ENCODE measurements around the gene ZC3HAV1. TPM values are rescaled to one million over a fixed set of nuclear protein-coding genes. Genes with fewer than 3 reads are reported as not detected.
"Not testable (repeated sequence)": the region's sequence is repeated elsewhere in the genome, so short reads cannot be mapped to it uniquely, and the experiment has no call there.

ZC3HAV1 gene
- total and polyA plus RNA-seq, 10 donors = 12.7 to 82.4 (median 61.7) TPM

GRCh38 chr7:139079861-139080260, 29.7 kb downstream of the ZC3HAV1 start:
- no peaks in the 10 kb centered on the region for H3K27me3 ChIP-seq (replicated peaks in 1 of 7)
- no peak overlapping the region for H3K4me3 ChIP-seq
- no peaks in the 10 kb centered on the region for H3K9me3 ChIP-seq
- peak overlapping the region in 5 of 8 donors; percentile 2 to 55 (median 51) for H3K27ac ChIP-seq
- 94 to 96% (median 95%) methylated on average over 15 of the region's 15 CpGs for WGBS, 5 donors
- TF ChIP-seq CTCF (IDR thresholded peaks at IDR 0.05 in 8 of 11, conservative IDR thresholded peaks at IDR 0.05 in 3 of 11) (no peak), POLR2AphosphoS5 (IDR thresholded peaks at IDR 0.05) (peak; percentile 44 to 73 (median 44))
- DNase-seq = no peak
- intact Hi-C loops (cut with DNase I; ENCODE audit: low total_unique reads) = loop anchor here (10.0 kb wide), 1 partner anchor 45 kb away; no protein-coding TSS in a partner anchor
- H3K4me1 ChIP-seq = peaks cover under 1 to 81% (median 47%) of the 10 kb centered on the region in 6 donors
- H3K36me3 ChIP-seq = peaks cover 0 to 100% (median 93%) of the 10 kb centered on the region in 6 donors

GRCh38 chr7:139078911-139079310, 30.6 kb downstream of the ZC3HAV1 start:
- WGBS, 5 donors = 23 to 58% (median 50%) methylated on average over 1 of the region's 1 CpG
- DNase-seq = no peak
- peaks cover 5 to 81% (median 49%) of the 10 kb centered on the region in 6 donors for H3K4me1 ChIP-seq
- H3K27ac ChIP-seq = peak overlapping the region in 4 of 8 donors; percentile 22 to 53 (median 40)
- intact Hi-C loops (cut with DNase I; ENCODE audit: low total_unique reads) = loop anchor here (10.0 kb wide), 1 partner anchor 46 kb away; no protein-coding TSS in a partner anchor
- no peak overlapping the region for H3K4me3 ChIP-seq
- H3K9me3 ChIP-seq = no peaks in the 10 kb centered on the region
- H3K36me3 ChIP-seq = peaks cover 0 to 100% (median 89%) of the 10 kb centered on the region in 6 donors
- H3K27me3 ChIP-seq (replicated peaks in 1 of 7) = no peaks in the 10 kb centered on the region
- TF ChIP-seq POLR2A (IDR thresholded peaks at IDR 0.05) (no peak), POLR2AphosphoS5 (IDR thresholded peaks at IDR 0.05) (peak in 2 of 3 donors; percentile 18 to 38)

DNA sequence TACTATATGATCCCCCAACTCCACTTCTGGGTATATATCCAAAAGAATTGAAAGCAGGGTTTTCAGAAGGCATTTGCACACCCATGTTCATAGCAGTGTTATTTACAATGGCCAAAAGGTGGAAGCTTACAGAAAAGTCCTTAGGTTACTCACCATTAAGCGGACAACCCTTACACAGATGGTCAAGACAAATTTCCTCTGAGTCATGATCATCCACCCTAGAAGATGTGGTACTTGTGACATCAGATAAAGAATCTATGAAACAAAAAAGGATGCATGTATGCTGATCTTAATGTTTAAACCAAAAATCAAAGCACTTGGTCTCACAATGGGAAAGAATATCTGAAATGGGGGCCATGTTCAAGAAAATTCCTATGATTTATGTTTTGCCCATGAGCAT, 31.1 kb downstream of the ZC3HAV1 start:
- TF ChIP-seq POLR2A (IDR thresholded peaks at IDR 0.05) (no peak), CTCF (IDR thresholded peaks at IDR 0.05 in 8 of 11, conservative IDR thresholded peaks at IDR 0.05 in 3 of 11) (no peak), POLR2AphosphoS5 (IDR thresholded peaks at IDR 0.05) (no peak)
- H3K27me3 ChIP-seq (replicated peaks in 1 of 7) = no peaks in the 10 kb centered on the region
- intact Hi-C loops (cut with DNase I; ENCODE audit: low total_unique reads) = loop anchor here (10.0 kb wide), 1 partner anchor 46 kb away; no protein-coding TSS in a partner anchor
- peak overlapping the region in 3 of 8 donors; percentile 22 to 53 (median 29) for H3K27ac ChIP-seq
- WGBS, 5 donors = 89 to 98% (median 96%) methylated on average over 1 of the region's 1 CpG
- H3K9me3 ChIP-seq = no peaks in the 10 kb centered on the region
- no peak for DNase-seq
- H3K36me3 ChIP-seq = peaks cover 0 to 100% (median 89%) of the 10 kb centered on the region in 6 donors
- no peak overlapping the region for H3K4me3 ChIP-seq
- H3K4me1 ChIP-seq = peaks cover 5 to 81% (median 49%) of the 10 kb centered on the region in 6 donors

- peak overlapping the region in 2 of 8 donors; percentile 2 to 53 for H3K27ac ChIP-seq
- H3K36me3 ChIP-seq = peaks cover 0 to 100% (median 90%) of the 10 kb centered on the region in 6 donors
- WGBS, 5 donors = 78 to 86% (median 82%) methylated on average over 5 of the region's 5 CpGs
- H3K27me3 ChIP-seq (replicated peaks in 1 of 7); H3K9me3 ChIP-seq; DNase-seq; H3K4me3 ChIP-seq: not testable (repeated sequence)
- peaks cover 5 to 81% (median 55%) of the 10 kb centered on the region in 6 donors for H3K4me1 ChIP-seq
- intact Hi-C loops (cut with DNase I; ENCODE audit: low total_unique reads) = loop anchor here (10.0 kb wide), 1 partner anchor 47 kb away; no protein-coding TSS in a partner anchor
Measured at GRCh38 chr7:139077706-139078105, 31.8 kb downstream of the ZC3HAV1 start.

DNA sequence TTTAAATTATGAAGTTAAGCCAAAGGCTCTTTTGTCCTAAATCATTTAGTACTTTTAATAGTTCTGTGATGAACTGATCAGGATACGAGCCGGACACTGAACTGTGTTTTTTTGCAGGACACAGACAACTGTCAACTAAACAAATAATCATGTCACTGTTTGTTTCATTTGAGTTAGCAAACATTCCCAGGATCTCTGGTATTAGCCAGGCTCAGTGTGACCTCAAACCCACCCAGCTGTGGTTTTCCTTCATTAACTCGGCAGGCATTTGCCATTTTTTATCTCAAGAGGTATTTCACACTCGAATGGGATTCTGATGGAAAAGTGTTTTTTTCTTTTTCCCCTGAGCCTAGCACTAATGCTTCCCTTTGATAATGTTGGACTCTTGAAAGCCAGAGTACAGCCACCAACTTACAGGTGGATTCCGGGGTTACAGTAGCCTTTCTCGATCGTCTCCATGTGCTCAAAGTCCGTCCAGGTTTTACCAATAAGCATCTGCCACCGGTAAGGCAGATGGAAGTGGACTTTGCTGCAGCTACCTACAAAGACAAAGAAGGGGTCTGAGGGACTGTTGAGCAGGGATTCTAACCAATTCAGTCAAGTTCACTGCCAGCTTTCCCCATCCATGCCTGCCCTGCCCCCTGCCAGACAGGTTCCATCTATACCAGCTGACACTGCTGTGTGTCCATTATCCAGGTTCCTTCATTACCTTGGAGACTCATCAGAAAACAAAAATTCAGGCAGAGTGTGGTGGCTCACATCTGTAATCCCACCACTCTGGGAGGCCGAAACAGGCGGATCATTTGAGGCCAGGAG, 33.4 kb downstream of the ZC3HAV1 start:
- WGBS, 5 donors = 83 to 89% (median 87%) methylated on average over 11 of the region's 11 CpGs
- H3K9me3 ChIP-seq = no peaks in the 10 kb centered on the region
- H3K27me3 ChIP-seq (replicated peaks in 1 of 7) = no peaks in the 10 kb centered on the region
- TF ChIP-seq POLR2A (IDR thresholded peaks at IDR 0.05) = no peak
- TF ChIP-seq POLR2AphosphoS5 (IDR thresholded peaks at IDR 0.05) = no peak
- TF ChIP-seq CTCF (IDR thresholded peaks at IDR 0.05 in 8 of 11, conservative IDR thresholded peaks at IDR 0.05 in 3 of 11) = no peak
- intact Hi-C loops (cut with DNase I; ENCODE audit: low total_unique reads) = loop anchor here (2.0 to 10.0 kb wide), 2 partner anchors 49 to 59 kb away; no protein-coding TSS in a partner anchor
- peaks cover 5 to 81% (median 56%) of the 10 kb centered on the region in 6 donors for H3K4me1 ChIP-seq
- H3K4me3 ChIP-seq = no peak overlapping the region
- peak overlapping the region in 4 of 8 donors; percentile 52 to 74 (median 62) for H3K27ac ChIP-seq
- peaks cover 0 to 100% (median 90%) of the 10 kb centered on the region in 6 donors for H3K36me3 ChIP-seq
- no peak for DNase-seq

Data from spleen (tissue), 11 donors.